Measurements from ENCODE around the gene ITSN1.
"Not testable (repeated sequence)": the region's sequence is repeated elsewhere in the genome, so short reads cannot be mapped to it uniquely, and the experiment has no call there.

The ITSN1 gene

GRCh38 chr21:33769057-33769456, 126.8 kb downstream of the ITSN1 start:
- no peak for DNase-seq (ENCODE audit: low read depth in 2 of 2)

- no peak for DNase-seq (ENCODE audit: low read depth in 2 of 2)
Observed at GRCh38 chr21:33770542-33770941, 128.2 kb downstream of the ITSN1 start.

- DNase-seq (ENCODE audit: low read depth in 2 of 2) = no peak
Observed at GRCh38 chr21:33771976-33772375, 129.7 kb downstream of the ITSN1 start.

- no peak for DNase-seq (ENCODE audit: low read depth in 2 of 2)
Observed at GRCh38 chr21:33774551-33774950, 132.2 kb downstream of the ITSN1 start.

GRCh38 chr21:33775100-33775828, 133.0 kb downstream of the ITSN1 start:
- DNase-seq (ENCODE audit: low read depth in 2 of 2) = no peak

GRCh38 chr21:33780631-33781030, 138.3 kb downstream of the ITSN1 start:
- no peak for DNase-seq (ENCODE audit: low read depth in 2 of 2)

- DNase-seq (ENCODE audit: low read depth in 2 of 2) = no peak
Observed at GRCh38 chr21:33781121-33781520, 138.8 kb downstream of the ITSN1 start.

- DNase-seq (ENCODE audit: low read depth in 2 of 2) = no peak
Observed at GRCh38 chr21:33783187-33783979, 141.1 kb downstream of the ITSN1 start.

GRCh38 chr21:33787431-33787830, 145.1 kb downstream of the ITSN1 start:
- no peak for DNase-seq (ENCODE audit: low read depth in 2 of 2)

- DNase-seq (ENCODE audit: low read depth in 2 of 2) = not testable (repeated sequence)
Observed at GRCh38 chr21:33788438-33788837, 146.1 kb downstream of the ITSN1 start.

GRCh38 chr21:33789697-33790096, 147.4 kb downstream of the ITSN1 start:
- DNase-seq (ENCODE audit: low read depth in 2 of 2) = no peak

- DNase-seq (ENCODE audit: low read depth in 2 of 2) = no peak
Observed at GRCh38 chr21:33791073-33791472, 148.8 kb downstream of the ITSN1 start.

- no peak for DNase-seq (ENCODE audit: low read depth in 2 of 2)
Observed at GRCh38 chr21:33794596-33794995, 152.3 kb downstream of the ITSN1 start.

- no peak for DNase-seq (ENCODE audit: low read depth in 2 of 2)
Observed at GRCh38 chr21:33797565-33797964, 155.3 kb downstream of the ITSN1 start.

GRCh38 chr21:33799378-33800090, 157.2 kb downstream of the ITSN1 start:
- no peak for DNase-seq (ENCODE audit: low read depth in 2 of 2)

- no peak for DNase-seq (ENCODE audit: low read depth in 2 of 2)
Observed at GRCh38 chr21:33800753-33801423, 158.6 kb downstream of the ITSN1 start.

GRCh38 chr21:33801424-33802405, 159.4 kb downstream of the ITSN1 start:
- no peak for DNase-seq (ENCODE audit: low read depth in 2 of 2)

- DNase-seq (ENCODE audit: low read depth in 2 of 2) = no peak
Observed at GRCh38 chr21:33802481-33802880, 160.2 kb downstream of the ITSN1 start.

GRCh38 chr21:33808715-33809367, 166.5 kb downstream of the ITSN1 start:
- no peak for DNase-seq (ENCODE audit: low read depth in 2 of 2)

- DNase-seq (ENCODE audit: low read depth in 2 of 2) = no peak
Observed at GRCh38 chr21:33810766-33811165, 168.5 kb downstream of the ITSN1 start.
